Panc1 (cell line): ENCODE measurements around the gene ESRRB. TPM values are rescaled to one million over a fixed set of nuclear protein-coding genes. Genes with fewer than 3 reads are reported as not detected.

Source experiments
- ATAC-seq: fragments of 200-7000 bp; cut with Tn5 transposase; 2 replicates; pipeline ENCODE4 v1.9.1; 2020; ENCODE audit warnings: mild to moderate bottlenecking, moderate library complexity
- BruUV-seq: library from RNA; stranded (reverse); fragments of 400-500 nt; replicated peaks from 2 replicates; lab custom pipeline; 2021; lab: Mats Ljungman, UMichigan
- CTCF ChIA-PET: fragments of 300-600 bp; sonication (Branson Sonifier 250); formaldehyde crosslinking; loops from one replicate; lab custom pipeline; 2022; ENCODE audit warnings: antibody characterized with exemption; lab: Charles Lee
- POLR2A ChIA-PET: fragments of 300-600 bp; sonication (Branson Sonifier 250); formaldehyde crosslinking; loops from one replicate; lab custom pipeline; 2022; ENCODE audit warnings: antibody characterized with exemption; lab: Charles Lee
- DNase-seq: peaks from one replicate; pipeline ENCODE4 v3.0.0-alpha.2; 2010; ENCODE audit warnings: low read depth, low spot score
- H3K27ac ChIP-seq: 2 replicates; pipeline ENCODE4 v1.5.1; 2011; ENCODE audit warnings: mild to moderate bottlenecking, low read length, inconsistent platforms
- H3K27me3 ChIP-seq: fragments of 200-500 bp; sonication (Bioruptor generic); 2 replicates; pipeline ENCODE4 v1.6.0; 2014; ENCODE audit warnings: low read length, inconsistent platforms; ENCODE audit not compliant: control insufficient read depth, insufficient read depth
- H3K36me3 ChIP-seq: fragments of 200-500 bp; sonication (Bioruptor generic); 2 replicates; pipeline ENCODE4 v1.5.1; 2014; ENCODE audit warnings: inconsistent platforms, mild to moderate bottlenecking, low read length, moderate library complexity; ENCODE audit not compliant: control insufficient read depth, insufficient read depth
- H3K4me1 ChIP-seq: 2 replicates; pipeline ENCODE4 v1.5.1; 2011; ENCODE audit warnings: inconsistent platforms, mild to moderate bottlenecking, low read length, moderate library complexity; ENCODE audit not compliant: control insufficient read depth, insufficient read depth
- H3K4me3 ChIP-seq, 2 experiments: 2 replicates each; pipeline ENCODE4 v1.5.1; 2011 to 2012; ENCODE audit warnings: low read depth in 2 of 2, low read length in 2 of 2, mild to moderate bottlenecking in 2 of 2, inconsistent platforms in 1 of 2, moderate library complexity in 1 of 2
- H3K9me3 ChIP-seq: fragments of 200-500 bp; sonication (Bioruptor generic); 2 replicates; pipeline ENCODE4 v1.5.1; 2014; ENCODE audit warnings: low read depth, mild to moderate bottlenecking, inconsistent platforms, low read length, moderate library complexity; ENCODE audit not compliant: control insufficient read depth, insufficient read depth
- CTCF ChIP-seq: fragments of 450-650 bp; IDR thresholded peaks from 2 replicates; pipeline ENCODE4 v1.5.1; 2017; ENCODE audit warnings: mild to moderate bottlenecking
- POLR2AphosphoS5 ChIP-seq: IDR thresholded peaks from 2 replicates; pipeline ENCODE4 v1.6.1; 2012; ENCODE audit warnings: mild to moderate bottlenecking, low read depth, low read length, moderate library complexity
- REST ChIP-seq, 2 experiments: IDR thresholded peaks; 2 replicates each; pipeline ENCODE4 v1.6.1; 2011 to 2012; ENCODE audit warnings: low read depth in 2 of 2, control low read depth in 1 of 2, low read length in 1 of 2, mild to moderate bottlenecking in 1 of 2, moderate library complexity in 1 of 2; ENCODE audit not compliant: insufficient read depth in 1 of 2
- SIN3A ChIP-seq: IDR thresholded peaks from 2 replicates; pipeline ENCODE4 v1.6.1; 2012; ENCODE audit warnings: low read depth, mild to moderate bottlenecking, low read length, moderate library complexity, borderline replicate concordance; ENCODE audit not compliant: insufficient read depth
- TCF7L2 ChIP-seq: IDR thresholded peaks from 2 replicates; pipeline ENCODE4 v1.6.1; 2011; ENCODE audit warnings: mild to moderate bottlenecking, low read depth, low read length, inconsistent platforms
- in situ Hi-C: cut with HindIII; loops from 2 replicates; pipeline ENCODE4 v1.10.0; 2016; ENCODE audit warnings: low sequenced_read_pairs, low pct_unique_long_range_greater_than_20kb
- intact Hi-C: fragments of 100-400 bp; cut with micrococcal nuclease; formaldehyde crosslinking; loops from one replicate; pipeline ENCODE4 v1.10.0; 2022; ENCODE audit not compliant: unreplicated experiment
- total RNA-seq: library from RNA; stranded (reverse); gene quantifications from one replicate; pipeline ENCODE4 v1.2.1, GENCODE V29; 2021; ENCODE audit not compliant: unreplicated experiment

The ESRRB gene
- total RNA-seq, 1 experiment from 2014 or later = not detected

GRCh38 chr14:76491172-76491930 is 115.4 kb downstream of the ESRRB start:
- H3K36me3 ChIP-seq = no peaks in the 10 kb centered on the region
- CTCF ChIA-PET = no interaction called here
- H3K9me3 ChIP-seq = no peaks in the 10 kb centered on the region
- POLR2A ChIA-PET = no interaction called here
- no peak overlapping the region for H3K27ac ChIP-seq
- H3K4me3 ChIP-seq = no peak overlapping the region
- BruUV-seq = no TSS peak
- TF ChIP-seq TCF7L2 = no peak
- no peak for TF ChIP-seq SIN3A
- DNase-seq (no peak), ATAC-seq (no peak)
- H3K27me3 ChIP-seq = no peaks in the 10 kb centered on the region
- H3K4me1 ChIP-seq = no peaks in the 10 kb centered on the region
- intact Hi-C loops = no loop called here
- in situ Hi-C loops = no loop called here

- no peaks in the 10 kb centered on the region for H3K27me3 ChIP-seq
- no peaks in the 10 kb centered on the region for H3K36me3 ChIP-seq
- intact Hi-C loops (no loop called here), in situ Hi-C loops (no loop called here)
- ChIA-PET CTCF (no interaction called here), POLR2A (no interaction called here)
- no peak overlapping the region for H3K27ac ChIP-seq
- no peaks in the 10 kb centered on the region for H3K9me3 ChIP-seq
- no peak overlapping the region for H3K4me3 ChIP-seq
- no TSS peak for BruUV-seq
- no peaks in the 10 kb centered on the region for H3K4me1 ChIP-seq
- ATAC-seq (no peak), DNase-seq (no peak)
- no peak for TF ChIP-seq REST (IDR thresholded peaks at IDR 0.05; ENCODE audit: insufficient read depth in 1 of 2, low read depth in 2 of 2, low read length in 1 of 2)
- TF ChIP-seq TCF7L2 = no peak
- TF ChIP-seq CTCF = no peak
- no peak for TF ChIP-seq POLR2AphosphoS5
- TF ChIP-seq SIN3A = no peak
These were observed 120.0 kb downstream of the ESRRB start for GRCh38 chr14:76495983-76496382.

GRCh38 chr14:76496595-76496994 is 120.7 kb downstream of the ESRRB start:
- no peaks in the 10 kb centered on the region for H3K27me3 ChIP-seq
- CTCF ChIA-PET = no interaction called here
- no peaks in the 10 kb centered on the region for H3K9me3 ChIP-seq
- intact Hi-C loops (no loop called here), in situ Hi-C loops (no loop called here)
- no TSS peak for BruUV-seq
- no peak for DNase-seq
- H3K36me3 ChIP-seq = no peaks in the 10 kb centered on the region
- no peak overlapping the region for H3K4me3 ChIP-seq
- TF ChIP-seq CTCF = no peak
- TF ChIP-seq POLR2AphosphoS5 = no peak
- TF ChIP-seq SIN3A = no peak
- TF ChIP-seq REST (IDR thresholded peaks at IDR 0.05; ENCODE audit: insufficient read depth in 1 of 2, low read depth in 2 of 2, low read length in 1 of 2) = no peak
- no peak for TF ChIP-seq TCF7L2
- H3K4me1 ChIP-seq = no peaks in the 10 kb centered on the region
- no peak overlapping the region for H3K27ac ChIP-seq
- no peak for ATAC-seq
- POLR2A ChIA-PET = no interaction called here
